ENCODE results near the gene GHRHR.
A peak's percentile ranks its signal among the peaks of the same experiment; 100 is the strongest.

Gene GHRHR

DNA sequence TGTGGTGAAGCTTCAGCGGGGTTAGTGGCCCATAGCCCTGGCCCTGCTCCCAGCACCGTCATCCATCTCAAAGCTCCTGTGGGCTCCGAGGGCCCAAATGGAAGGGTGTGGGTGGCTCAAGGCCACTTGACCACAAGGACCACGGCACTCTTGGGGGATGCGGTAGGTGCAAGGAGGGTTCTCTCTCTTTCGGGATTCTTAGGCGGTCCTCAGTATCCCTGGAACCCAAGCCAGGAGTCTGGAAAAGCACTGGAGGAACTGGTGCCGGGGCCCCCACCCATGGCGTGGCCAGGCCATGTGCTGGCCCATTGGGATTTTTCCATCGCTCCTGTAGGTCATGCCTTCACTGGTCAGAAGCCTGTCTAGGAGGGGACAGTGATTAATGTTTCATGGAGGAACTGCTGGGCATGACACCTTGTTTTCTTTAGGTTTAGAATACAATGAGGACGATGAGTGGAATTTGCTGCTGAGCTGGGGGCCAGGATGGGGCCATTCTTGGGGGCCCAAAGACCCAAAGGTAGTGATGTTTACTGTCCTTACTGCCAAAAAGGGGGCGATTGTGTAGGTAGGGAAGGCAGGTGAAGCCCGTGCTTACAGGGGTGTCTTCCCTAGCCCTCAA is 35.4 kb upstream of the GHRHR start:
- DNase-seq (ENCODE audit: low spot score), result peak; percentile 7

DNA sequence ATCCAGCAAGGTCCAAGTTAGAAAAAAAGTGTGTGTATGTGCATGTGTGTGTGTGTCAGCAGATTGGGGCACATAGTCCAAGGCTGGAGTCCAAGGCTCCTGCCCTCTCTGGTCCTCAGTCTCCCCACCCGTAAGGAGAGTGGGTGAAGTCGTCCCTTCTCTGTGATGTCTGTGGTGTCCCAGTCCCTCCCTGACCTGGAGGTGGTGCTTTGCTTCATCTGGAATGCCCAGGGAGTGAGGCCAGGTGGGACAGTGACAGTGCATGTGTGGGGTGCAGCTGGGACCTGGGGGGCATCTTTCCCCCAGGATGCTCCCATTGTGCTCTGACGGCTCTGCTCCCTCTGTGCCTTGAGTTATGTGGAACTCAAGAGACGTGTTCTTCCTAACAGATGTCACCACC is 34.1 kb upstream of the GHRHR start:
- peak; percentile 3 for DNase-seq (ENCODE audit: low spot score)

DNA sequence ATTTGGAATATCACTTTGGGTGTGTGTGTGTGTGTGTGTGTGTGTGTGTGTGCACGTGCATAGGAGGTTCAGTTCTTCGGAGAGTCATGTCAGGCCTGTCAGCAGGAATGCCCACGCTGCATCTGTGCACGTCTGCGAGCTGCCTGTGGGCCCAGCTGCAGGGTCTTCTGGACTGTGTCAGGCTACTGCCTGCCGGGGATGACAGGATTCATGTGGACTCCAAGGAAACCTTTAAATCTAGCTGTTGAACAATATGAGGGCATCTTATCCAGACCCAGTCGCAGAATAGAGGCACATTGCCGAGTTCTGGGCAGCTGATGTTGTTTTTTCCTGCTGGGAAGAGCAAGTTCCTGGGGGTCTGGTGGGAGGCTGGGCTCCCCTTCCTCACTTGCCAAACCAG is 33.1 kb upstream of the GHRHR start:
- DNase-seq (ENCODE audit: low spot score), result peak; percentile 4

DNA sequence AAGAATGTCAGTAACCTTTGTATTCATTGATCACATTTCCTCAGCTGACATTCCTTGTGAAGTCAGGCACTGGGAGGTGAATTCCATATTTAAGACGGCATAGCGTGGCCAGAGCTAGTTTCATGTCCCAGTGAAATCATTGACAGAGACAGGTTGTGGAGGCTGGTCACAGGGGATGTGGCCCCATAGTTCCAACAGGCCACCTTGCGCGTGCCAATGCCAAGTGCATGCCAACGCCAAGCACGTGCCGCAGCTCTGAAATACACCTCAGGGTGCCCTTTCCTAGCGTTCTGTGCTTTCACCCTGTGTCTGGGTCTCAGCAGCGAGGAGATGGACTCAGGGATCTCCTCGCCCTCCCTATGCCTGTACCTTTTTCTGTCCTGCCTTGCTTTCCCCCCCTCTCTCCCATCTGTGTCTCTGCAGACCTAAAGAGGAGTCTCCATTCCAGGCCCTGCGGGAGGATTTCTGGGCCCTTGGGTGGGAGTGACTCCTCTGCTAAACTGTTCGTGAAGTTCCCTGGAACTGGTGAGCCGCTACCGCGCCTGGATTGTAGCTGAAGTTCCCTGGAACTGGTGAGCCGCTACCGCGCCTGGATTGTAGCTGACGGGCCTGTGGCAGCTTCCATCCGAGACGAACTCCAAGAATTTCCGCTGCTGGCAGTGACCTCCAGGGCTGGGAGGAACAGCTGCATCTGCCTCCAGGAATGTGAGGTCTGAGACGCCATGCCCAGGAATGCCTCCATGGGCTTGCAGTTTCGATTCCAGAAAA is 32.4 kb upstream of the GHRHR start:
- peak; percentile 12 for DNase-seq (ENCODE audit: low spot score)

DNA sequence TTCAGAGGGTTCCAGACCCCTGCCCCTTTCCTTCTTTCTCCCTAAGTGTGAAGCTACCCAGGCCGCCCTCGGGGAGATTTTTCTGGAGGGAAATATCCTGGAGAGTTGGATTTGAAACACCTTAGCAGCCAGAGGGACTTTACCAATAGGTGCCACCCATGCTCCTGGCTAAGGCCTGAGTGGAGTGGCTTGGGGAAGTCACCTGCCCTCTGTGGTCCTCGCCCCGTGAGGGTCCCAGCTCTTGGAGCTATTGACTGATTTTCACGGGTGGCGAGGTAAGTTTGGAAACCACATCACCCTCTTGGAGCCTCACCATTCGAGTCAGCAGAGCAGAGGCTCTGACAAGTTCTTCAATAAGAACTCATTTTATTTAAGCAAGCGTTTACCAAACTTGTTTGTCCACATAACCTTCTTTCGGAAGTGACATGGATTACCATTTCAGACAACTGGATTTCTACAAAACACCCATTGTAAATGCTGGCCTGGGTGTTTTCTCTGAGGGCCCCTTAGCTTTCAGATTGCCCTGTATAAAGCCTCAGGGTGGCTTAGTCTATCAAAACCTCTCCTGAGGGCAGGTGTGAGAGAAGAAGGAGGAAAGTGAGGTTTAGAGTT is 31.7 kb upstream of the GHRHR start:
- peak; percentile 5 for DNase-seq (ENCODE audit: low spot score)

DNA sequence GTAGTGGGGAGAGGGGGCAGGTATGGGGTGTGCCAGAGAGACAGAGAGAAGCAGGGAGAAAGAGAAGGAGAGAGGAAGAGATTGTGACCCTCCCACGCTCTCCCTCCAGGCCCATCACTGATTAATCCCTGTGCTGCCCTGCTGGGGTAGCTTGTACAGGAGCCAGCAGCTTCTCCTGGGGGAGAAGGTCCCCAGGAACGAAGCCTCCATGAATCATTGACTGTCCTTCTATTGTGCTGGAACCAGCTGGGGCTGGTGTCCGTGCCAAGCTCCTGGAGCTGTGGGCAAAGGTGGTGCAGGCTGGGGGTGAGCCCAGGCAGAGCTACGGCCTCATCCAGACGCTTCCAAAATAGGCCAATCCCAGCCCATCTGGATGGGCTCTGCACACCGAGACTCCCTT is 31.2 kb upstream of the GHRHR start:
- DNase-seq (ENCODE audit: low spot score), result peak; percentile 13

DNA sequence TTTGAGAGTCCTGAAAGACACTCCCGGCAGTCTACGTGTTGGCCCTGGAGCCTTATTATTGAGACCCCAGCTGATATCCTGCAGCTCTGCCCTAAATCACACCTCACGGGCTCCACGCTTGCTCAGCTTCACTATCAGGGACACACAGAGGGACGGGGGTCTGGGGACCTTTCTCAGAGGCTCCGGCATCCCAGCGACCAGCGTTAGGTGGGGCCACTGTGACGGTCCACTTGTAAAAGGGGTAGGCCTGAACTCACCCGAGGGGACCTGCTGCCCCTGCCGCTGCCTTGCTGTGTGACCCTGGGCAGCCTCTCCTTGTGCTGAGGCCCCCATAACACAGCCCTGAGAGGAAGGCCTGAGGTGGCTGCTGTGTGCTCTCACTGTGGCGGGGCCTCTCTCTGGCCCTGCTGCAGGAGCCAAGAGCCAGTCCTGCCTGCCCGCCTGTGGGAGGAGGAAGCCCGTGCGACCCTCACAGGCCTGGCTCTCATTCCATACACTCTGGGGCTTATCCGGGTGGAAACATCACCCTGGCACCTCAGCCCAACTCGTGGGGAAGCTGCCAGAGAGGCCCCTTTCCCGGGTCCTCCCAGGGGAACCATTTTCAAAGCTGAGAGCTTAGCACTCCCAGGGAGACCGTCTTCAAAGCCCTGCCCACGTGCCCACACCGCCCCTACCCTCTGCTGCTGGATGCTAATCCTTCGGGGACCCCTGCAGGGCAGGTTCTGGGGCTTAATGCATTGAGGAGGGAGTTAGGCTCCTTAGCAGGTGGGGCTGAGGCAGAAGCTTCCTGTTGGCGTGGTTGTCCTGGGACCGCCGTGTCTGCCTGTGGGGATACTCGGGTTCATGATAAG is 30.4 kb upstream of the GHRHR start:
- peak; percentile 80 for DNase-seq (ENCODE audit: low spot score)

DNA sequence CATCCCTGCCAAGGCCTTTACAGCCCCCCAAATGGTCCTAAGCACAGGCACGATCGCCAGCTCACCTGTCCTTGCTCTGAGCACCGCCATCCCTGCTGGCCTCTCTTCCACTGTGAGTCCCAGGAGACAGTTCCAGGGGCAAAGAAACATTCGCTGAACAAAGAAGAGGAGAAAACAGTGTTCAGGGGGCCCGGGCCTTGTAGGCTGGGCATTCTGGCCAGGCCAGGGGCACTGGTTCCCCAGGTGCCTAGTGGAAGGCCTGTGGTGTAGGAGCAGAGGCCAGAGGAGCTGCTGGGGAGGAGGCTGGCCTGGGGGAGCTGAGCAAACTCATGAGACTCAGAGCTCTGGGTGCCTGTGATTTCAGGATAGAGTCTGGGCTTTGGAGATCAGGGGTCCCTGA is 29.5 kb upstream of the GHRHR start:
- DNase-seq (ENCODE audit: low spot score), result peak; percentile 7

DNA sequence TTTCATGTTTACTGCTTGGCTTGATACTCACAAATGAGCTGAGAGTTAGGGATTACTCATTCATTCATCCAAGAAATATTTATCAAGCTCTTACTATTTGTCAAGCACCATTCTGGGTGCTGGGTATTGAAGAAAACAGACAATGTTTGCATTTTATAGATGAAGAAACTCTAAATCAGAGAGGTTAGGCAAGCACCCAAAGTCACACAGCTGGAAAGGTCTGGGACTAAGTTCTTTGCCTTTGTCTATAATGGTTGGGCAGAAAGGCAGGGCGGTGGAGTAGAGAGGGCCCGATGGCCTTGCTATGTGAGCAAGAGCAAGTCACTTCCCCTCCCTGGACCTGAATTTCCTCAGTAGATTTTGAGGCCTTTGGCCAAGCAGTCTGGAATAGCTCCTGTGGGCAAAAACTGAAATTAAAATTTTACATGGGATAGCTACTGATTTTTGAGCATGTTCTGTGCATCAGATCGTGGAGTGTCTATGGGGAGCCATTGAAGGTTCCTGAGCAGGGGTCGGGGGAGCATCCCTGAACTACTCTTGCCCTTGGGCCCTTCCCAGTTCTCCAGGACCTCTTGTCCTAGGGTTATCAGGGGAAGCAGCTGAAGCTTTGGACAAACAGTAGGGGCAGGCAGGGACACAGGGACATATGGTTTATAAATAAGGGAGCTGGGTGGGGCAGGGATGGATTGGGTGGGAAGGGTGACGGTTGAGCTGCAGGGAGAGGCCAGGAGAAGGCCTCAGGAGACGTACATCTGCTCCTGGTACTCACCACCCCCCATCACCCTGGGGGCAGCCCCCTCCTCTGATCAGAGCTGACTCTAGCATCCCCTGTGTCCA is 28.8 kb upstream of the GHRHR start:
- DNase-seq (ENCODE audit: low spot score), result peak; percentile 10

DNA sequence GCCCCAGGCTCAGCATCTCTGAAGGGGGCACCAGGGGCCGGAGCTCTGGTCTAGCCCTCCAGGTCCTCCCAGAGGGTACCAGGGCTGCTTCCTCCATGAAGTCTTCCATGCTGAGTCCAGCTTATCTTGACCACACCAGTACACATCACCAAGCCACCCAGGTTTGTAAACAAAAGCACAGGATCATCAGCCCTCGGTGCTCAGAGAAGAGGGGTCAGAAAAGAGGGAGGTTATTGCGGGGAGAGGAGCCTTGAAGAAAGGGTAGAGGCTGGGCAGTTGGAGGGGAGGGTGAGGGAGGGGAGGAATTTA is 28.2 kb upstream of the GHRHR start:
- DNase-seq (ENCODE audit: low spot score), result no peak

DNA sequence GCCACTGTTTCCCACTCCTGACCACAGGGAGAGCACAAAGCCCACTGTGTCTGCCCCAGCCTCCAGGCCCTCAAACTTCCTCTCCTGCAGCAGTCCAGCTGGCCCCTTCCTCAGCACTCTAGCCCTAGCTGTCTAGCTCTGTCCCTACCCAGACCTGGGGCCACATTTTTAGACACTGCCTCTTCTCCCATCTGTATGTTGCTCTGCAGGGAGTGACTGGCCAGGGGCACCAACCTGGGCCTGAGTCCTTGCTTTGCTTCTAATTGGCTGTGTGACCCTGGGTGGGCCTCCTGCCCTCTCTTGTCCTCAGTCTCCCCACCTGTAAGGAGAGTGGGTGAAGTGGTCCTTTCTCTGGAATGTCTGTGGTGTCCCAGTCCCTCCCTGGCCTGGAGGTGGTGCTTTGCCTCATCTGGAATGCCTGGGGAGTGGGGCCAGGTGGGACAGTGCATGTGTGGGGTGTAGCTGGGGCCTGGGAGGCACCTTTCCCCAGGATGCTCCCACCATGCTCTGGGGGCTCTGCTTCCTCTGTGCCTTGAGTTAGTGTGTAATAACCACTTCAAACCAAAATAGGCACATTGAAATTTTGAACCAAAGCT is 27.0 kb upstream of the GHRHR start:
- DNase-seq (ENCODE audit: low spot score), result peak; percentile 10

DNA sequence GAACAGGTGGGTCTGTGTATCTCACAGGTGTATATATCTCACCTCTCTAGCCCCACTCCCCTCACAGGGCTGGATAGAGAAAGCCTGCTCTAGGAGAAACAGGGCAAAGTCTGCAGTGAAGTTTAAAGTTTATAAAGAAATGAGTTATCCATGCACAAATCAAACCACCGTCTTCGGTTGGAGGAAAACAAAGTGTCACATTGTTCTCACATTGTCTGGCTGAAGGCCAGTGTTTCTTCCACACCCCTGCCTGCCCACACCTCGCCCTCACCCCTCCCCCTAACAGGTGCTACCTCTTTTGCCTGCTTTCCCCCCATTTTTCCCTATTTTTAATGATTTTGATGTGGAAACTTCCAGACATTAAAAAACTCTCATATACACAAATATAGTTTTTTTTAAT is 26.3 kb upstream of the GHRHR start:
- DNase-seq (ENCODE audit: low spot score), result no peak

DNA sequence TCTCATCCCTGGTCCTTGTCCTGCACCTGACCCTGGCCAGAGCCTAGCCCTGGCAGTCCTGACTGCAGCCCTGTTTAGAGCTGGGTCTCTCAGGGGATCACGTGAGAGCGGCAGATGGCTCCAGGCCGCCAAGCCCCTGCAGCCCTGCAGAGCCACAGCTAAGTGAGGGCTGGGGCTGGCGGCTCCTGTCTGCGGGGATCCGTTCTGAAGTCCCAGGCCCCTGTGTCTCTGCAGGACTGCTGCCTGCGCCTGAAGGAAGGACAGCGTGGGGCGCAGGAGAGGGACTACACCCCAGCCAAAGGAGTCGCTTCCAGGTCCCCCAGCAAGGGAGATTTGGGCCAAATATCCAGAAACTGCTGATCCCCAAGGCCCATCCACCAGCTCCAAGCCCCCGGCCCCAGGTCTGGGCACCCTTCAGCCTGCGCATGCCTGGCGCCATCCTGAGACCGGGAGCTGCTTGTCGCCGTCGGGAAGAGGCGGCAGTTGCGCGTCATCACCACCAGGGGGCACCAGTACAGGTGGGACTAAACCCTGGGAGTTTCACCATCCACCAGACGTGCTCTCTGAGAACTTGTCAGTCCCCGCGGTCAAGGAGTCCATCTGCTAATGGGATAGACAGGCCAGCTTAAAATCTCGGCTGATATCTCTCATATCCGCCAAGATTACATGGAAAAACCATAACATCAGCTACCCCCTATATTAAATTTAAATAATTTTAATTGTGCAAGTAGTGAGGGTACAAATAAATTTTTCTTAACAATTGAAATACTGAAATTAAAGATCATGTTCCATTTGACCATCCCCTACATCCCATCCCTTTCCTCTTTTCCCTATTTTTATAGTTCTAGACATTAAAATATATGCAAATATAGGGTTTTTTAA is 25.1 kb upstream of the GHRHR start:
- DNase-seq (ENCODE audit: low spot score), result peak; percentile 87

DNA sequence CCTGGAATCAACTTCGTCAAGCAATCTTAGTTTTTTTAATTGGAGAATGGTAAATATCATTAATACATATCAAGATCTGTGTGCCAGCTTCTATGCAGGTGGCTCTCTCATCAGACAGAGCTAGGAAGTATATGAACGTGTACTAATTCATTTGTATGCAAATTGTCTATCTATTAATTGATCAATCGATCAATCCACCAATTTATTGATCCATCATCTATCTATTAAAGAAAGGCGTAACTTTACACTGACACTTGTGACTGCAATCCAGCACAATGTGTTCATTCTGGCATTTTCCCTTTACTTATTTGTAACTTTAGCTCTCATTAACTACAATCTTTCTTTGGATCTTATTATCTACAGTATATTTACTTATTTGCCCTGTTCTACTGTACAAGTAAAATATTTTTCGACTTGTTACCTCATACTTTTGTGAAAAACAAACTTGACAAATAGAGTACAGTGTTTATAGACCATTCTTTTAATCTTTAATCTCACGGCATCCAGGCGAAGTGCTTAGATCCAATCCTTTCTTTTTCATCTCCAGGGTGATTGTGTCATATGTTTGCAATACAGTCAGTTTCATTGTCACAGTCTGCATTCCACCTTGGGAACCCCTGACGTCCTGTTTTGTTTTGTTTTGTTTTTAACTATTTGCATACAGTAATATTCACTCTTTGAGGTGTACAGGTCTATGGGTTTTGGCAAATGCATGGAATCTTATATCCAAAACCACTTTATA is 22.0 kb upstream of the GHRHR start:
- DNase-seq (ENCODE audit: low spot score), result no peak

DNA sequence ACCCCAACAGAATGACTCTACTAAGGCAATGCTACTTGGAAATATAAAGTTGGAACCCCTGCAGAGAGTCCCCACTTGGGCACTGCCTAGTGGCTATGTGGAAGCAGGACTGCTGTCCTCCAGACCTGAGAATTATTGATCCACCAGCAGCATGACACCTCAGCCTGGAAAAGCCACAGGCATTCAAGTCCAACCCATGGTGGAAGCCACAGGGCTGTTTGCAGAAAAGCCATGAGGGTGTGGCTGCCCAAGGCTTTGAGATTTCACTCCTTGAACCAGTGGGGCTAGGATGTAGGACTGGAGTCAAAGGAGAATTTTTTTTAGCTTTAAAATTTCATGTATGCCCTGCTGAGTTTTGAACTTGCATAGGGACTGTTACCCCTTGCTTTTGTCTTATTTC is 13.6 kb upstream of the GHRHR start:
- DNase-seq (ENCODE audit: low spot score), result no peak

DNA sequence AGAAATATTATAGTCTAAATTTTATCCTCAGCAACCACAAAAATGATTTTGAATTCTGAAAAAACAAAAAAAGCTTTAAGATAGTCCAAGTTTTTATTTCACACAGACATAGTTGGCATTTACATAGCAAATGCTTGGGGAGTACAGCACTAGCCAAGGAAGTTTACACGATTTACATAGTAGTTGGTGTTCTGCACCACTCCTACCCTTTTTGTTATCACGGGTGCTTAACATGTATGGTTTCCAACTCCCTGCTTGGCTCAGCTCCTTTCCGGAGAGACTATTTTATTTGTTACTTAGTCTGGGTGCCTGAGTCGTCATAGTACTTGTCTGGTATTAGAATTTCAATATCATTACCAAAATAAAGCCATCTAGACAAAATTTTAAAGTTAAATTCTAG is 8.8 kb upstream of the GHRHR start:
- no peak for DNase-seq (ENCODE audit: low spot score)

DNA sequence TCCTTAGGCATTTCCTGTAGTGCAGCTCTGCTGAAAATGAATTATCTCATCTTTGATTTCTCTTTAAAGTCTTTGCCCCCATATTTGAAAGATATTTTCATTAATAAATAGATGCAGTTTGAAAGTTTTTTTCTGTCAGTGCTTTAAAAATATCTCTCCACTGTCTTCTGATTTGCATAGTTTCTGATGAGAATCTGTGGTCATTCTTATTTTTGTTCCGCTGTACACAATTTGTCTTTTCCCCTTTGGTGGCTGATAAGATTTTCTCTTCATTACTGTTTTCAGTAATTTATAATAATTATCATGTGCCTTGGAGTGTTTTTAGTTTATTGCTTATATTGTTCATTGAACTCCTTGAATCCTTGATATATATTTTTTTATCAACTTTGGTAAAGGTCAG is 7.0 kb upstream of the GHRHR start:
- no peak for DNase-seq (ENCODE audit: low spot score)

DNA sequence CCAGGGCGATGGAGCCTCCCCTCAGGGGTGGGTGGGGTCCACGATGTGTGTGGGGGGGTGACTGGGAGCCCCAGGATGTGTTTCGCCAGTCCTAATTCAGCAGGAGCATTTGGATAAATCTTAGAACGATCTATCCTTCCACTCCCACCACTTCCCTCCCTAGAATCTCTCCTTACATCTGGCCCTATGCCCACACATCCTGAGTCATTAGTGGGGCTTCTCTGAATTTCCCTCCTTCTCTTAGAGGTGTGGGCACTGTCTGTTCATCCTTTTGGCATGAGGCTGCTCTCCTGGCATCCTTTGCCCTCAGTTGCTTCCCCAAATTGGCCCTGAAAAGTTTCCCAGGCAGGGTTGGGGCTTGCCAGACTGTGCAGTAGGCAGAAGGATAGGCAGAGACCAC is 1.6 kb downstream of the GHRHR start:
- no peak for DNase-seq (ENCODE audit: low spot score)

DNA sequence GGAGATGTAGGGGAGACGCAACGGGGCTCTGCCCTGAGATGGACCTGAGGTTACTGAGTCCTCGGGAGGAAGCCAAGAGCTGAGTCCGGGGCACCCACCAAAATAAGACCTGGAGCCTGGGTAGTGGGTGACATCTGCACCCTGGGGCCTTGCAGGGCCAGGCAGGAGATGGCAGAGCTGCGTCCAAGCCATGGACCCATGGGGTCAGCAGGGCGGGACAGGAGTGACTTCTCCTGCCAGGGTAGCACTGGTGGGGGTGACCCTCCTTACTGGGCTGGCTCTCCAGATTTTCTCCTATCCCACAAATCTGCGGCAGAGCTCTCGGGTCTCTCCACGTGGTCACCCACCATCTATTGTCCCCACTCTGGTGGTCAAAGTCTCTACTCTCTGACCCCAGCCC is 2.1 kb downstream of the GHRHR start:
- DNase-seq (ENCODE audit: low spot score), result no peak

DNA sequence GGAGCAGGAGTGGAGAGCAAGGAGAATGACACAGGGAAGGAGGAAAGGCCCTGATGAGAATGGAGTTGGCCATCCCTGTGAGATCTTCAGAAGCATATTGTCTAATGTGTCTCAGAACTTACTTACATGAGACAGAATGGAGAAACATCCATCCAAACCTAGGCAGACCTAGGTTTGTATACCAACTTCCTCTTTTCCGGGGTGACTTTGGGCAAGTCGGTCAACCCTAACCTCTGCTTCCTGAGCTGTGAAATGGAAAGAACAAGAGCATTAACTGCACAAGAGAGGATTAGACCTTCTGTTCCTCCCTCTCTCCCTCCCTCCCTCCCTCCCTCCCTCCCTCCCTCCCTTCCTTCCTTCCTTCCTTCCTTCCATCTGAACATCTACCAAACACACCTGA is 4.5 kb downstream of the GHRHR start:
- no peak for DNase-seq (ENCODE audit: low spot score)
